CD4-positive, alpha-beta T cell treated with Interleukin-4 for 1 hour (primary cell): Measurements from ENCODE around the gene WNT7B.

Experiments used
- DNase-seq, 2 donors: peaks; one replicate each; pipeline ENCODE4 v3.0.0-alpha.2; 2020 to 2022

Gene WNT7B

DNA sequence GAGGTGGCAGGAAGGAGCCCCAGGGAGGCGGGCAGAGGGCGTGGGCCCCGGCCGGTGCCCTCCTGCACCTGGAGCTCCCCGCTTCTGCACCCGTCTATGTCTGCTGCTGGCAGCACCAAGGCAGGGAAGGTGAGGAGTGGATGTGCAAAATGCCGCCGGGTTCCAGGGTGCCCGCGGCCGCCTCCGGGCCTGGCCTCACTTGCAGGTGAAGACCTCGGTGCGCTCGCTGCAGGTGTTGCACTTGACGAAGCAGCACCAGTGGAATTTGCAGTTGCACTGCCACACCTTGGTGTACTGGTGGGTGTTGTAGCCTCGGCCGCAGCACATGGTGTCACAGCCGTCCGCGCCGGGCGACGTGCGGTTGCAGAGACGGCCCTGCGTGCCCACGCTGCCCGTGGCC, 54.3 kb downstream of the WNT7B start:
- DNase-seq: no peak

DNA sequence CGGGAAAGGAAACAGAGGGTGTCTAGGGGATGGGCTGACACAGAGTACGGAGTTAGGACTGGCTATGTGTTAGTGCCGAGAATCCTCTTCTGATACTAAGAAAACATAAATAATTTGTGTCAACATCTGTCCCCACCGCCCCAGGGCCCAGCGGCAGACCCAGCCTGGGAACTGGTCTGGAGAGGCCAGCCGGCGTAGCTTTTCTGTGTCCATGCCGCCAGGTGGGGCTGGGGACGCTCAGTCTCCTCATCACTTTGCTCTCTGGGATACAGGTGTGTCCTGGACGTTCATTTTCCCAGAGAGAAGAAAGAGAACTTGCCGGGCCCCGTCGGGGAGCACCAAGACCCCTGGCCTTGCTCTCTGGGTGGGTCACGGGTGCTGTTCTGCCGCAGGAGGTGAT, 54.7 kb downstream of the WNT7B start:
- no peak for DNase-seq

DNA sequence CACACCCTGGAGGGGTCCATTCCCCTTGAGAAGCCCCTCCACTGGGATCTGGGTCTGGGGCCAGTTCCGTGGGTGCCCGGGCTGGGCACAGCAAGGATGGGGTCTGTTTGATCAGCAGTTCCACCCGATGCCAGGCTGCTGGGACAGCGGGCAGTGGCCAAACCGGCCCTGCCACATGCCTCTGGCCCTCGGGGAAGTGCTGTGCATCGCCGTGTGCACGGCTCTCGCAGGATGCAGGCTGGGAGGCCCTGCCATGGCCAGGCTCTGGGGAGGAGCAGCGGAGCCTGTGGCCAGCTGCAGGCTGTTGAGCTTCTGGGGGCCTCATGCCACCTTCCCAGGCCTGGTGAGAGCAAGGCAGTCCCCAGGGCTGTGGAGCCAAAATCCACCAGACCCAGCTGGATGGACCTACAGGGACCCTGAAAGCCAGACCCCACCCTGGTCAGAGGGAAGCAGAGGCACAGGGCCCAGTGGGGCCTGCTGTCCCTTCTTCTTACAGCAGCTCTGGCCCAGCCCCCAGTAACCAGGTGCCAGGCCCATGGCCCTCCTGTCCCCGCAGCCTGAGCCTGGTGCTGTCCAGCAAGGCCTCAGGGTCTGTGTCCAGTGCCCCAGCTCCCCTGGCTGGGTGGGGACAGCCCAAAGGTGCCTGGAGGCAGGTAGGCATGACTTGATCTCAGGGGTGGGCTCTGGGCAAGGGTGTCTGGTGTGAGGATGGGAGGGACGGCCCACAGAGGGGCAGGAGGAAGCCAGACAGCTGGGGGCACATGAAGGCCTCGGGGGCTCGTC, 57.3 kb downstream of the WNT7B start:
- no peak for DNase-seq

DNA sequence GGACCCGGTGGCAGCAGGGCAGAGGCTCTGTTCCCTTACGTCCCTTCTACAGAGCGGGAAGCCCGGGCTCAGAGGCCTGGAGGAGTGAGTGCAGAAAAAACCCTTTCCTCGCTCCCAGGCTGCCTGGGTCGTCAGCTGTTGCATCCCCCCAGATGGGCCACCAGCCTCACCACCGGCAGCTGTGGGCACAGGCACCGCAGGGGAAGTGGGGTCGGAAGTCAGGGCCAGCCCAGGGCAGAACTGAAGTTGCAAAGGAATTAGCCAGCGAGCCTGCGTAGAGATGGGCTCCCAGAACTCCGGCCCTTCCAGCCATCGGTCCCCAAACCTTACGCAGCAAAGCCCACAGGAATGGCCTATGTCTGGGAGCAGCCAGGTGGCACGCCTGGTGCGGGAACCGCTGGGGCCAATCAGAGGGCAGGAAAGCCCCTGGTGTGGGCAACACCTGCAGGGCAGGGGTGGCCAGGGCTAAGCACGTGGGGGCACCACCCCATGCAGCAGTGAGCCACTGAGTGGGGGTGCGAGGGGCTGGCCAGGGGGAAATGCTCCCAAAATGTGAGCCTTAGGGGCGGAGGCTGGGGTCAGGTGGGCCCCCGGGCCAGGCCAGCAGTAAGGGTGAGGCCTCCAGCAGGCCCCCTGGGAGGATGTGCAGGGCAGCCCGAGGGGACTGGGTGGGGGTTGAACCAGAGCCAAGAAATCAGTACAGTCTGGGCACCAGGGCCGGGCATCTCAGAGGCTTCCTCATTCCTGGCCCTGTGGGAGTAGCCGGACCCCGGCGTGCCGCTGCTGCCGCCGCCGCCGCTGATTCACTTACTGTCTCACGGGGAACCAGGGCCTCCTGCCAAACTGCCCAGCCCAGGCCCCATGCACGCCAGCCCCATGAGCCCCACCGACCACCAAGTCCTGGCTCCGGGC, 58.2 kb downstream of the WNT7B start:
- DNase-seq: no peak

DNA sequence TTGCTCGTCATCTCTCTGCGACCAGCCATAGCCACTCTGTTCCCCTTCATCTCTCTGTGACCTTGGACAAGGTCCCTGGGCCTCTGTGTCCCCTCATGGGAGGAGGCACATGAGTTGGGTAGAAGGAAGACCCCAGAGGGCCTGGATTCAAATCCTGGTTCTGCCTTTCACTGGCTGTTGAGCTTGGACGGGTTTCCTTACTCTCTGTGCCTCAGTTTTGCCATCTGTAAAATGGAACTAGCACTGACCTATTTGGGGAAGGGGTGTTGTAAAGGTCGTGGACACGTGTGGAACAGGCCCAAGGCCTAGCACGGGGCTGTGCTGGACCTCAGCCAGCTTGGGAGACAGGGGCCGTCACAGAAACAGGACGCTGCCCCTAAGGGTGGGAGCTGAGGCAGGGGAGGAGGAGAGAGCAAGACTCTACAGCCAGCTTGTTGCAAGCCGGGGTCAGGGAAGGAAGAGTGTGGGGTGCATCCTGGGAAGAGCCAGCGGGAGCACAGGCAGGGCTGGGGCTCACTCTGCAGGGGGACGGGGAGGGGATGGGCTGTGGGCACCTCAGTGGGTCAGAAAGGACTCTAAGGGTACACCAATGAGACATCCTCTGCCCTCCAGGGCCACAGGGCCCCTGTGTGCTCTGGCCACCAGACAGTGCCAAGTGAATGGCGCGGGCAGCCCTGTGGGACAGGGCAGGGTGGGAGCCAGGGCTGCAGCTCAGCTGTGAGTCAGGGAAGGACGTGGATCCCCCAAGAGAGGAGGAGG, 59.1 kb downstream of the WNT7B start:
- DNase-seq: no peak

DNA sequence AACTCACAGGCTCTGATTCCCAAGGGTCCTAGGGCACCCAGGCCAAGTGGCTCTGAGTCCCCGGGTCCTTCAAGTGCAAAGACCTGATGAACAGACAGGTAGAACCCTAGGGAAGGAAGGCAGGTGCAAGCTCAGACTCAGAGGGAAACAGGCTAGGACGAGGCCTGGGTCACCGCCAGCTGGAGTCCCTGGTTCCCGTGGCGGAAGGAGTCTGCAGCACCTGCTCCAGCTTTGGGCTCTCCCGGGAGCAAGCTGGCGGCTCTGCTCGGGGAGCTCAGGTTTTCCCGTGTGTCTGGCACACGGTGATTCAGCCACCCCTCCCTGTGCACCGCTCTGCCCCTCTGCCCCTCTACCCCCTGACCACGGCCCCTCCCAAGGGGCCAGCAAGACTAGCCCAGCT, 59.8 kb downstream of the WNT7B start:
- no peak for DNase-seq

DNA sequence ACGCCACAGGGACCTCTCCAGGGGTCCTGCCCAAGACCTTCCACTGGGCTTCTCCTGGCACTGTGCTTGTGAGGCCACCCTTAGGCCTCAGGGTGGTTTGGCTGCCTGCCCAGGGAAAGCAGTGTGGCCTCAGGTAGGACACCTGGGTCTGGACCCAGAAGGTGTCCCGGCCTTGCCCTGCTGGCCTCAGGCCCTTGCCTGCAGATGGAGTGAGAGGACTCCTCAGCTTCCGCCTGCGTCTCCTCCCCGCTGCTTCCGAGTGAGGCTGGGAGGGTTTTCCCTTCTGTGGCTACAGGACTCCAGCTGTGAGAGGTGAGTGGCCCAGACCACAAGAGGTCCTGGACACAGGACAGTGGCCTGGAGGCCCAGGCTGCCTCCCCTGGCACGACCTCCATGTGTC, 60.4 kb downstream of the WNT7B start:
- DNase-seq: no peak

DNA sequence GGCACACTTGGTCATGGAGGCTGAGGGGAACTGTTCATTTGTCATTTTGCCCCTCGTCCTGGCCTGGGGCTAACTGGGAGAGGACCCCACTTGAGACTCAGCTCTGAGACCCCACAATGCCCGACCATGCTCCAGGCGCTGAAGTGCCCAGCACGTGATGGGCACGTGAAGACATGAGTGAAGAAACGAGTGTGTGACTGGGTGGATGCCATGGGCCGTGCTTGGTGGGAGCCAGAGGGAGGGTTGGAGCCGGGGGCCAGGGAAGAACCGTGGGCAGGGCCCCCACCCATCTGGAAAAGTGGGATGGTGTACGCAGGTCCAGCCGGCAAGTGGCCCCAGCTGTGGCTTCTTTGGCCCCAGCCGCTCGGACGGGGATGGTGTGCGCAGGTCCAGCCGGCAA, 61.1 kb downstream of the WNT7B start:
- DNase-seq: no peak

DNA sequence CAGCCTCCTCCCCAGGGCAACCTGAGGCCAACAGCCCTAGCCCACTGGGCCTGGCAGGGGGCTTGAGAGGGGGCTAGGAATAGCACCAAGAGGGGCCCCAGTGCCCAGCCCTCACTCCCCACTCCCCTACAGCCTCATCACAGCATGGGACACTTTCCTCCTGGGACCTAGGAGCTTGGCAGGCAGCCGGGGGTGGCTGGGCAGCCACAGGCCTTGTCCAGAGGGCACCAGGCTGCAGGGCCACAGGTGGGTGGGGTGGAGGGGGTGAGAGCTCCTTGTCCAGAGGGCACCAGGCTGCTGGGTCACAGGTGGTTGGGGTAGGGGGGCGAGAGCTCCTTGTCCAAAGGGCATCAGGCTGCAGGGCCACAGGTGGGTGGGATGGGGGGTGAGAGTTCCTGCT, 61.8 kb downstream of the WNT7B start:
- no peak for DNase-seq

DNA sequence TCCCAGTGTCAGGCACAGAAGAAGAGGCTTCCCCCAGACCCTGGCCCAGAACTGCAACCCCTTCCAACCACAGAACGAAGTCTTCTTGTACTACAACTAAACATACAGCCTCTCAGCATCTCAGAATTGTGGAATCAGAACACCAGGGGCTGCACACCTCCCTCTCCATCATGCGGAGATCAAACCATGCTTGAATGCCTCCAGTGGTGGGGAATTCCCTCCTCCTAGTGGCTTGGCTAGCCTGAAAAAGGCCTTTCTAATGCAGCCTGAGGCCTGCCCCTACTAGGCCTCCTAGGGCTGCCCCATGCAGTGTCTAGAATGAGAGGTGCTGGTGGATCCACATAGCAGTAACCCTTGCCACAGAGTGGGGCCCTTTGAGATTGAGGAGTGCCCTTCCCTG, 62.7 kb downstream of the WNT7B start:
- no peak for DNase-seq

DNA sequence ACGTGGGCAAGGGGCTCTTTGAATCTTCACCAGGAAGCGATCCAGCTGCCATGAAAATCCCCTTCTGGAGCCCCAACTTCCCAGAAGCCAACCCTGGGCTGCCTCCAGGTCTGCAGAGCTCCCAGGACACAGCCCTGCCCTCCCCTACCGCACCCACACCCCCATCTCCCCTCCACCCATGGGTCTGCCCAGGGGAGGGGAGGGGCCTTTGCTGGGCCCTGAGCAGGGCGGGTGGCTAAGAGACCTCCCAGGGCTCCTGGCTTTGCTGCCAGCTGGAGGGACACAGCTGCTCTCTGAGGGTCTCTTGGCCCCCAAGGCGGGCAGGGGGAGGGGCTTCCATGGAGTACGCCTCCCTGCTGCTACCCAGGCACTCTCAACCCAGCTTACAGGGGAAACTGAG, 64.1 kb downstream of the WNT7B start:
- DNase-seq: no peak

DNA sequence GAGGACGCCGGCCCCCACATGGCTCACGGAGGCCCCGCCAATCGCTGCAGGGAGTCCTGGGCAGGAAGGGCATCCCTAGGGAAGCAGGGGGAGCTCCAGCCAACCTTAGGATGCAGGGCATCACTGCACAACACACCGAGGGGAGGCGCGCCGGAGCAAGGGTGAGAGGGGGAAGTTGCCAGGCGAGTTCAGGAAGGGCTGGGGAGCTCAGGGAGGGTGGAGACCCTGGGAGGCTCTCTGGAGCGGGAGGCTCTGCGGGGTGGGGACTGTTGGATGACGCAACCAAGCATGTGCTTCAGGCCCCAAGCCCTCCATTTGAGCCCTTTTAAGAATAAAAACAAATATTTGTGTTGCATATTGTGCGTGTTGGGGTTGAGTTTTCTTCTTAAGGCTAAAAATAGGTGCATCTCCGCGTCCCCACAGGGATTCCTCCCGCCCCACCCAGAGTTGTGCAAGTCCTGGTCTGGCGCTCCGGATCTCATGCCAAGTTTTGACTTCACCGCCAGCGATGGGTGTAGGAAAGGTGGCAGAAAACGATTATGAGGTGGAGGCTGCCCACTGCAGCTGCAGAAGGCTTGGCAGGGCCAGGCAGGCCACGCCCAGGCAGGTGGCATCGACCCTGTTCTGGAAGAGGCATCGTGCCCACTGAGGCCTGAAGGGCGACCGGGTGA, 65.2 kb downstream of the WNT7B start:
- DNase-seq: no peak

DNA sequence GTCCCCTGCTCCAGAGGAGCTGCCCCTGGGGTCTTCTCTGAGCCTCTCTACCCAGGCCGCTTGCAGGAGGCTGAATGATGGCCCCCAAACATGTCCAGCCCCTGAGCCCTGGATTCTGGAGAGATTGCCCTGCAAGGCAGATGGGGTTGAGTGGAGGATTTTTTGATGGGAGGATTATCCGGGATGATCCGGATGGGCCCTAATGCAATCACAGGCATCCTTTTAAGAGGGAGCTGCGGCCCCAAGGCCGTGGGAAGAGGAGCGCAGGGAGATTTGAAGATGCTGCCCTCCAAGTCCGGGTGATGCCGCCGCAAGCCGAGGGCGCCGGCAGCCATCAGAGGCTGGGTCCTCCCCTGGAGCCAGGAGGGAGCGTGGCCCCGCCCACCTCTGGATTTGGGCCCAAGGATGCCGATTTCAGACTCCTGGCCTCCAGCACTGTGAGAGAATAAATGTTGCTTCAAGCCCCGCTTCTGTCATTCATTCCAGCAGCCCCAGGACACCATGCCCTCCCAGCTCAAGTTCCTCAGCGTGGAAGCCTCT, 66.0 kb downstream of the WNT7B start:
- DNase-seq: no peak

DNA sequence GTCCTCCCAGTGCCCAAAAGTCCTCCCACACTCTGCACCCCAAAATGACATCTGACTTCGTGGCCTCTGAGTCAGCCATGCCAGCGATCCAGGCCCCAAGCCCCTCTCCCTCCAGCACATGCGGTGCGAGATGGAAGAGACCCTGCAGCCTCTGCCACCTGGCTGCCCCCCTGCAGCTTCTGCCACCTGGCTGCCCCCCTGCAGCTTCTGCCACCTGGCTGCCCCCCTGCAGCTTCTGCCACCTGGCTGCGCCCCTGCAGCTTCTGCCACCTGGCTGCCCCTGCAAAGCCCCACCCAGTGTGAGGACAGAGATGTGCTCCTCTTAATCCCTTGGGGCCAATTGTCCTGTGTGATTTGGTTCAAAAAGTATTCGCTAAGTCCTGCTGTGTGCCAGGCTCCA, 68.0 kb downstream of the WNT7B start:
- no peak for DNase-seq

DNA sequence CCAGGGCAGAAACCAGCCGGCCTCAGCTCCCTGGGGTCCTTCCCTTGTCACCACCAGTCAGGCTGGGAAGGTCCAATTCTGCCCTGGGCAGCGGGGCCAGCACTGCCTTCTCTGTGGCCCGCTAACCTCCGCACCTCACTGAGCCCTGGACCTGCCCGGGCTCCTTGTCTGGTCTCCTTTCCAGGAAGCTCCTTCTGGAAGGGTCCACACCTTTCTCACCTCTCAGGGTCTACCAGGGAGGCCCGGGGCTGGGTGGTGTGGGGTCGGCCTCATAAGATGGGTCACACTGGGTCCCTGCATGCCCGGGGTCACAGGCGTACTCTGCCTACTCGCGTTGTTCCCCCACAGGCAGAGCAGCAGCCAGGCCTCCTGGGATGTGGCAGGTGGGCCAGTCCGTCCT, 69.0 kb downstream of the WNT7B start:
- DNase-seq: no peak

DNA sequence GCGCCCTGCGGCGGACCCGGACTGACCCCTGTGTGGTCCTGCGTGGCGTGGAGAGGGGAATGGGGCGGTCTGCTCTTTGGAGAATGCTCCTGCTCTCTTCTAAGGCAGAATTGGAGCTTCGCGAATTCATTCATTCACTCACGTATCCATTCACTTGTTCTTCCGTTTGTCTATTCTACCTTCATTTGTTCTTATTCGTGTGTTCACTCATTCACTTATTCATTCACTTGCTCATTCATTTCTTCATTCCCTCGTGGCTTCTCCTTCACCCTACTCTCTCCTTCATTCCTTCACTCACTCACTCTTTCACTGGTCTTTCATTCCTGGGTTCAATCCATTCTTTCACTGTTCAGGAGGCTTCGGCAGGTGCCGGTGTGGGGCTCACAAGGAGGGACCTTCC, 69.6 kb downstream of the WNT7B start:
- DNase-seq: no peak

DNA sequence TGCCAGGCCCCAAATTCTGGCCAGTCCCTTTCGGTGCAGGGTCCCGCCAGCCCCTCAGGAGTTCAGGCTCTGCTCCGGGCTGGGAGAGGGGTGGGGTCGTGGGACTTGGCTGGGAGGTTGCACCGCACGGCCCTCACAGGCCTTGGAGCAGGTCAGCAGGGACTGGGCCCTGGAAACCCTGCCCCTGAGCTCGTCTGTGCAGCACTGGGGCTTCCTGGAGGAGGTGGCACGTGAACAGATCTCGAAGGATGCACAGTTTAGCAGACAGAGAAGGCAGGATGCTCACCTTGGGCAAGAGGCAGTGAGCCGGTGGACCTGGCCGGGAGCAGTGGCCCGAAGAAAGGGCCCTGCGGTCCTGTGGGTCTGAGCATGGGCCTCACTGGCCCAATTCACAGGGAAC, 70.0 kb downstream of the WNT7B start:
- no peak for DNase-seq

DNA sequence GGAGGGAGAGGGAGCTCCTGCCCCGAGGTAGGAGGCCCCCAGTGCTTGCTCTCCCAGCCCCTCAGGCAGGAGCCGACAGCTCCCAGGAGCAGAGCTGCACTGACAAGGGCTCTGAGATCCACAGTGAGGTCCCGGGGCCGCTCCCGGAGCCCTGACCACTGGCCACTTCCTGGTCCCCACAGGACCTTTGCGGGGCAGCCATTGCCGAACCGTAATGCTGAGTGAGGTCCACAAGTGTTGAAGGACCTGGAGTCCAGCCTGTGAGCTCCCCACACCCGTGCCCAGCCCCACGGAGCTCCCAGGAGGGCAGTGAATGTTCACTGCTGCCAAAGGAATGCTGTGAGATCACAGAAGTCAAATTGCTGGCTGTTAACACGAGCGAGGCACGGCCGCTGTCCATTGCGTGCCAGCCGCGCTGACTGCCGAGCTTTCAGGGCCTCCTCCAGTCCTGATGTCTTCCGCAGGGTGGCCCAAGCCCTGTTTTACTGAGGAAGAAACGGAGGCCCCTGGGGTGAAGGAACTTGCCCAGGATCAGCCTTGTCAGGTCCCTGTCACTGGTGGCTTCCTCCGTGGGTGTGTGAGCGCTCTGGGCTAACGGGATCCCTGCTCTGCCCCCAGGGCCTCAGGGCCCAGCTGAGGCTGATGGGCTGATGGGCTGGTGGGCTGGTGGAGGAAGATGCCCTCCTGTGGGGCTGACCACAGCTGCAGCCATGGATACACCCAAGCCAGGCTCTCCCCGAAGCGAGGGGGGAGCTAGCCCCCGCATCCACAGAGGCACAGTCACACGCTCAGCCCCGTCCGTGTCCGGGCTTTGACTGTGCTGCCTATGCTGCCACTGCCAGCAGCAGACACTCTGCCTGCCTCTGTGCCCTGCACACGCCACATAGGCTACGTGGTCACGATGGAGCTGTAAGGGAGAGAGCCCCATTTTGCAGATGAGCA, 70.8 kb downstream of the WNT7B start:
- no peak for DNase-seq

DNA sequence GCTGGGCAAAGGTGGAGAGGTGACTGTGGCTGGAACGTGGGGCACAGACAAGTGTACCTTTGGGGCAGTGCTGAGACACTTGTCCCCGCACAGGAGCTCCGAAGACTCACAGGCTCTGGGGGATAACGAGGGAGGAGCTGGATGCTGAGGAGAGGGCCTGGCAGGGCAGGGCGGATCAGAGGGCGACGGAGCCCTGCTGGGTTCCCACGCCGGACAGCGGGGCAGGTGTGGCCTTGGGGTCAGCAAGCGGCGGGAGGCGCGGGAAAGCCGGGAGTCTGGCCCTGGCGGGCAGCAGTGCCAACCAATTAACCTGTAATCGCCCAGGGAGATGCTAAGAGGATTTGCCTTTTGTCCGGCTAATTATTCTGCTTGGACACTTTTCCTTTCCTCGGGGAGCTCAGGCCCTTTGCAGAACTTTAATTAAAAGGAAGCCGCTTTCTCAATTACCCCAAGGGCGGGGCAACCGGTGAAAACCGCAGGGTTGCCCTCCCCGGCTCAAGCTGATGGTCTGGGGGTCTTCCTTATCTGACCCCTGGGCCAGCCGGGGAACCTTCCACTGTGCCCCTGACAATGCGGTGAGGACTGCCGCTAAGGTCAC, 71.5 kb downstream of the WNT7B start:
- no peak for DNase-seq

DNA sequence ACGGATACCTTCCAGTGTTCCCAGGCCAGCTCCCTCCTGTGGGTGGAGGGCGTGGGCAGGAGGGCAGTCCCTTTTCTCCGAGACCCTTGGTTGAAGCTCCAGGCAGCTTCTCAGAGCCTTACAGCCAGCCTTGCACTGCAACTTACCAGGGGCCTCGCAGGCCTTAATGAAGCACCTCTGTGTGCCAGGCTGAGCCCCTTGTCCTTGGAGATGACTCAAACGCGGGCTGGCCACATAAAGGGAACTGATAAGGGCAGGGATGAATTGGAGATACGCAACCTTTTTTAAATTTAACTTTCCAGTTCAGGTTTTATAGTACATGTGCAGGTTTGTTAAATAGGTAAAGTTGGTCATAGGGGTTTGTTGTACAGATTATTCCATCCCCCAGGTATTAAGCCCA, 72.7 kb downstream of the WNT7B start:
- no peak for DNase-seq
